NOMO-1 treated with dmso at 0.1 percent for 144 hours (cell line): ENCODE results near the gene CTDSPL.
A peak's percentile ranks its signal among the peaks of the same experiment; 100 is the strongest.
"Not testable (repeated sequence)": the region's sequence is repeated elsewhere in the genome, so short reads cannot be mapped to it uniquely, and the experiment has no call there.

Experiments
- DNase-seq: peaks from one replicate; lab custom pipeline; 2025; ENCODE audit not compliant: unreplicated experiment; lab: John Stamatoyannopoulos, UW

Gene CTDSPL

DNA sequence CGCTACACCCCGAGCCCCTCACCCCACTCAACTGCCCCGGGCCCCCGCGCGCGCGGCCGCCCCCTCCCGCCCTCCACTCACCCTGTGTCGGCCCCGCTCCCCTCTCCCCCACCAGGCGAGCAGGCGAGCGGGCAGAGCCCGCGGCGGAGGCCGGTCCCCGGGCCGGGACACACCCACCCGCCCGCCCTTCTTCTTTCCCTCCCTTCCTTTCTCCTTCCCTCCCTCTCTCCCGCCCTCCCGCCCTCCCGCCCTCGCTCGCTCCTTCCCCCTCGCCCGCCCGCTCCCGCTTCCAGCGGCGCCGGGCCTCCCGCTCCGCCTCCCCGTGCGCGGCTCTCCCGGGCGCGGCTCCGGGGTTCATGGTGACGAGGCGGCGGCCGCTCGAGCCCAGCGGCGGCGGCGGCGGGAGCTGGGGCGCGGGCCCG lies at the start of gene CTDSPL:
TSS of gene CTDSPL (plus strand) at position 261 of the 422 bp plus-strand sequence. CDS start 320 bp downstream, outside the sequence.
- no peak for DNase-seq

- DNase-seq, result no peak
Observed at GRCh38 chr3:37812499-37812896, 49.2 kb upstream of the CTDSPL start.

DNA sequence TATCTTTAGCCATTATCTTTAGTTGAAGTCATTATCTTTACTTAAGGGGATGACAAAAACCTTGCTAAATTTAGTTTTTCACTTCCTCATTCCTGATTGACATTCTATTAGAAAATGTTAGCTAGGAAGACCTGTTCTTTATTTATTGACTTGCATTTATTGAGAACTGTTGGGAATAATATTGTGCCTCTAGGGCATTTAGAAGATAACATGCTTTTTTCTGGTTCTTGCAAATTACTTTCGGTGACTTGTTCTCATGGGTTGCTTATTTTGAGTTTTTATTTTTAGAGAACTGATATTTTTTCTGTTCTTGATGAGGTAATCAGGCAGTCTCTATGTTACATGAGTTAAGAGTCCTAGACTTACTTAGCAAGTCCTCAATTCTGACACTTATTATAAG lies 48.3 kb upstream of the CTDSPL start:
- peak; percentile 8 for DNase-seq

GRCh38 chr3:37814547-37814946 lies 47.1 kb upstream of the CTDSPL start:
- DNase-seq, result no peak

DNA sequence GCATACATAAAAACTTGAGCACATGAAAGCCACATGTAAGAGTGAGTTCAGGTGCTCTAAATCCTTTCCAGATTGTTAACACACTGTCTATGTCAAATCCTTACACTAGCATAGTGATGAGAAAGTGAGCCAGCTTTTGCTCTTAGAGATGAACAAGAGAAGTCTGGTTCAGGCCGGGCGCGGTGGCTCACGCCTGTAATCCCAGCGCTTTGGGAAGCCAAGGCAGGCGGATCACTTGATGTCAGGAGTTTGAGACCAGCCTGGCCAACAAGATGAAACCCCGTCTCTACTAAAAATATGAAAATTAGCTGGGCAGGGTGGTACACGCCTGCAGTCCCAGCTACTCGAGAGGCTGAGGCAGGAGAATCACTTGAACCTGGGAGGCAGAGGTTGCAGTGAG lies 46.5 kb upstream of the CTDSPL start:
- DNase-seq, result not testable (repeated sequence)

DNA sequence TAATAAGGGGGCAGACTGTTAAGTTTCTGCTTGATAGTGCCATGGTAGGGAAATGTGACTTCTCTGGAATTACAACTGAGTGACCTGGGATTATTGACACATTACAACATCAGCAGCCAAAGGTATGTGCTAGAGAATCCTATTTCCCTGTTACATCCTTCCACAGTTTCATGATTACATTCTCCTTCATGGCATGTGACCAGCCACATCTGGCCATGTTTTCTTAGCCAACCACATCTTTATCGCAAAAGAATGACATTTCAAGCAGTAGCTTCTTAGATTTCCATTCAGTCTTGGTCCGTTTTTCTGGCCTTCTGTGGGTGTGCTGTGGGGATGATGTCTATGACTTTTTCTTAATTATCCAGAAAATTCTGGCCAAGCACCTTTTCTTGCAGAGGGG lies 45.4 kb upstream of the CTDSPL start:
- no peak for DNase-seq

GRCh38 chr3:37819591-37819990 lies 42.1 kb upstream of the CTDSPL start:
- DNase-seq, result no peak

- no peak for DNase-seq
Observed at GRCh38 chr3:37820286-37820685, 41.4 kb upstream of the CTDSPL start.

GRCh38 chr3:37823189-37823588 lies 38.5 kb upstream of the CTDSPL start:
- no peak for DNase-seq

DNA sequence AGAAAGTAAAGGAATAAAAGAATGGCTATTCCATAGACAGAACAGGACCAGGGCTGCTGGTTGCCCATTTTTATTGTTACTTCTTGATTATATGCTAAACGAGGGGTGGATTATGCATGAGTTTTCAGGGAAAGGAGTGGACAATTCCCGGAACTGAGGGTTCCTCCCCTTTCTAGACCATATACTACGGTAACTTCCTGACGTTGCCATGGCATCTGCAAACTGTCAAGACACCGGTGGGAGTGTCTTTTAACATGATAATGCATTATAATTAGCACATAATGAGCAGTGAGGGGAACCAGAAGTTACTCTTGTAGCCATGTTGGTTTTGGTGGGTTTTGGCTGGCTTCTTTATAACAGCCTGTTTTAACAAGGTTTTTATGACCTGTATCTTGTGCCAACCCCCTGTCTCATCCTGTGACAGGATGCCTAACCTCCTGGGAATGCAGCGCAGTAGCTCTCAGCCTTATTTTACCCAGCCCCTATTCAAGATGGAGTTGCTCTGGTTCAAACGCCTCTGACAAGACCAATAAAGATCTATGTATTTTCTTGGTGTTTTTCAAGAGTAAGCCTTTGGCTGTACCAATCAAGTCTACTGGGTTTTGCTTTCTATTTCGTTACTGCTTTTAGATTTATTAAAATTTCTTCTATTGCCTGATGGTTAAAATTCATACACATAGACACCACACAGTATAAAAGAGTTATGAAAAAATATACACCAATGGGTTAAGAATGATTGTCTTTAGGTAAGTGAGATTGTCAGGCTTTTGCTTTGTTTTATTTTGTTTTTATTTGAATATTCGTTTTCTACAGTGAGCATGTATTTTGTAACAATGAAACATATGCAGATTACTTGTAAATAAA lies 37.4 kb upstream of the CTDSPL start:
- DNase-seq, result no peak

DNA sequence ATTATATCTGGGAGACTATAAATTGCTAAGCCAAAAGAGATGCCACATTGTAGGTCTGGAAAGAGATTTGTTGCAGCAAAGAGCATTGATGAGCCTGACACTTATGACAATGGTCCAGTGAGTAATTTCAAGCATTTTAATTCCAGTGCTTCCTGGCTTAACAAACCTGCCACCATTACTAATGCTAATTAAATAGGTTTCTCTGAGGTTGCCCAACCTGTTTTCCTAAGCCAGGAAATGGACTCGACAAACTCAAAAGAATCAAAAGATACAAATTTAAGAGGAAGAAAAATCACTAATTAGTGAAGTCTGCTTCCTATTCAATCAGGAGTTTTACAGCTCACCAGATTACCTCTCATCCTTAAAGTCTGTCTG lies 36.7 kb upstream of the CTDSPL start:
- DNase-seq, result no peak

- no peak for DNase-seq
Observed at GRCh38 chr3:37825744-37826400, 35.8 kb upstream of the CTDSPL start.

GRCh38 chr3:37826502-37826901 lies 35.2 kb upstream of the CTDSPL start:
- DNase-seq, result no peak

GRCh38 chr3:37826933-37827332 lies 34.7 kb upstream of the CTDSPL start:
- DNase-seq, result no peak

DNA sequence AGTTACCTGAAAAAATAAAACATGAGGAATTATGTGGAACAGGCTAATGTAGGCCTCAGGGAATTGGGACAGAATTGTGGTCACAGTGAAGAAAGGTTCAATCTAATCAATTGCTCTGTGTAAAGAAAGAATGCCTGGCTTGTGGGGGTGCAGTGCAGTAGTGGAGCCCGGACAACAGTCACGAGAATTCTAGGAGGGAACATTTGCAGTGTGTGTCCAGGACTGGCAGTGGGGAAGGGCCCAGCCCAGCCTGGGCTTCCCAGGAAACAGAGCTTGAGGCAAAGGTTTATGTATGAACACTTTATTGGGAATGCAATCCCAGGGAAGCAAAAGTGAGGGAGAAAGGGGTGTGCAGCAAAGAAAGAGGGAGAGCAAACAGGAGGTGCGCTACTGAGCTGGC lies 29.2 kb upstream of the CTDSPL start:
- DNase-seq, result no peak

- DNase-seq, result no peak
Observed at GRCh38 chr3:37833302-37834186, 28.1 kb upstream of the CTDSPL start.

GRCh38 chr3:37836589-37836988 lies 25.1 kb upstream of the CTDSPL start:
- no peak for DNase-seq

GRCh38 chr3:37847689-37848088 lies 14.0 kb upstream of the CTDSPL start:
- no peak for DNase-seq

GRCh38 chr3:37849146-37849923 lies 12.3 kb upstream of the CTDSPL start:
- no peak for DNase-seq

GRCh38 chr3:37852097-37852496 lies 9.6 kb upstream of the CTDSPL start:
- DNase-seq, result no peak

- no peak for DNase-seq
Observed at GRCh38 chr3:37852771-37853170, 8.9 kb upstream of the CTDSPL start.
